Putamen (tissue), 1 donor: ENCODE data around the gene STAM2.
"Not testable (repeated sequence)": the region's sequence is repeated elsewhere in the genome, so short reads cannot be mapped to it uniquely, and the experiment has no call there.

Experiments
- DNase-seq: peaks from one replicate; pipeline ENCODE4 v3.0.0-alpha.2; 2016; ENCODE audit warnings: low spot score

STAM2 gene

GRCh38 chr2:152175368-152176112 lies at the start of gene STAM2:
Gene STAM2 (minus strand): TSS chr2:152175763. CDS start chr2:152175642, 121 bp downstream.
- DNase-seq: peak; percentile 90

- peak; percentile 9 for DNase-seq
Measured at GRCh38 chr2:152223977-152224376, 48.4 kb upstream of the STAM2 start.

GRCh38 chr2:152222975-152223637 lies 47.5 kb upstream of the STAM2 start:
- DNase-seq: peak; percentile 41

GRCh38 chr2:152221839-152222238 lies 46.3 kb upstream of the STAM2 start:
- peak; percentile 39 for DNase-seq

- no peak for DNase-seq
Measured at GRCh38 chr2:152219077-152219828, 43.7 kb upstream of the STAM2 start.

GRCh38 chr2:152201466-152201830 lies 25.9 kb upstream of the STAM2 start:
- DNase-seq: no peak

GRCh38 chr2:152200565-152201465 lies 25.3 kb upstream of the STAM2 start:
- DNase-seq: no peak

GRCh38 chr2:152200101-152200500 lies 24.5 kb upstream of the STAM2 start:
- no peak for DNase-seq

GRCh38 chr2:152198499-152198898 lies 22.9 kb upstream of the STAM2 start:
- DNase-seq: no peak

GRCh38 chr2:152197508-152198284 lies 22.1 kb upstream of the STAM2 start:
- not testable (repeated sequence) for DNase-seq

GRCh38 chr2:152189622-152190495 lies 14.3 kb upstream of the STAM2 start:
- peak; percentile 74 for DNase-seq

- not testable (repeated sequence) for DNase-seq
Measured at GRCh38 chr2:152186808-152187207, 11.2 kb upstream of the STAM2 start.

- no peak for DNase-seq
Measured at GRCh38 chr2:152186262-152186661, 10.7 kb upstream of the STAM2 start.

- DNase-seq: no peak
Measured at GRCh38 chr2:152183401-152184073, 8.0 kb upstream of the STAM2 start.

GRCh38 chr2:152177667-152178066 lies 2.1 kb upstream of the STAM2 start:
- DNase-seq: not testable (repeated sequence)

- no peak for DNase-seq
Measured at GRCh38 chr2:152176113-152176714, 651 bp upstream of the STAM2 start.

GRCh38 chr2:152175012-152175367 lies 573 bp downstream of the STAM2 start:
- no peak for DNase-seq

- DNase-seq: no peak
Measured at GRCh38 chr2:152174574-152174973, 989 bp downstream of the STAM2 start.

GRCh38 chr2:152173831-152174230 lies 1.7 kb downstream of the STAM2 start:
- DNase-seq: no peak
